ENCODE results near the gene LGR5. TPM values are rescaled to one million over a fixed set of nuclear protein-coding genes. Genes with fewer than 3 reads are reported as not detected.

LGR5 gene
- total and polyA plus RNA-seq, 2 of the 13 experiments (the other 11 are each of a cell fraction or from before 2014, with no cell fraction given) = 37.0 to 121 TPM

GRCh38 chr12:71536939-71537622, 97.5 kb downstream of the LGR5 start (continued):
- TF ChIP-seq NFE2 (CRISPR knock-in tag; IDR thresholded peaks at IDR 0.05) (no peak), RFXANK (CRISPR knock-in tag; IDR thresholded peaks at IDR 0.05) (no peak), YEATS2 (CRISPR knock-in tag; IDR thresholded peaks at IDR 0.05; ENCODE audit: borderline replicate concordance) (no peak), TGIF2 (CRISPR knock-in tag; IDR thresholded peaks at IDR 0.05) (peak; percentile 85; the same call in 1 of the 2 replicates), AFF4 (CRISPR knock-in tag; IDR thresholded peaks at IDR 0.05) (no peak), U2AF1 (optimal IDR thresholded peaks at IDR 0.05; ENCODE audit: low read depth, low read length) (peak; percentile 59), DNMT3B (CRISPR knock-in tag; conservative IDR thresholded peaks at IDR 0.05) (peak; percentile 45; the same call in 1 of the 2 replicates), E2F2 (CRISPR knock-in tag; IDR thresholded peaks at IDR 0.05; ENCODE audit: borderline replicate concordance) (no peak), ZNF749 (CRISPR knock-in tag; IDR thresholded peaks at IDR 0.05; ENCODE audit: borderline replicate concordance) (peak; percentile 29; the same call in 1 of the 2 replicates), ZNF101 (CRISPR knock-in tag; IDR thresholded peaks at IDR 0.05; ENCODE audit: borderline replicate concordance, low read depth) (no peak), PITX1 (CRISPR knock-in tag; IDR thresholded peaks at IDR 0.05) (peak; percentile 81), ZNF256 (CRISPR knock-in tag; conservative IDR thresholded peaks at IDR 0.05) (no peak), MAFF (IDR thresholded peaks at IDR 0.05; ENCODE audit: low read depth, low read length) (no peak), ARID3A (IDR thresholded peaks at IDR 0.05; ENCODE audit: low read depth, low read length) (peak; percentile 69), POLR2G (IDR thresholded peaks at IDR 0.05; ENCODE audit: low read depth, low read length) (no peak), ZNF234 (CRISPR knock-in tag; conservative IDR thresholded peaks at IDR 0.05) (no peak), THAP11 (CRISPR knock-in tag; IDR thresholded peaks at IDR 0.05) (peak; percentile 48)
- TF ChIP-seq, protein P1, sequence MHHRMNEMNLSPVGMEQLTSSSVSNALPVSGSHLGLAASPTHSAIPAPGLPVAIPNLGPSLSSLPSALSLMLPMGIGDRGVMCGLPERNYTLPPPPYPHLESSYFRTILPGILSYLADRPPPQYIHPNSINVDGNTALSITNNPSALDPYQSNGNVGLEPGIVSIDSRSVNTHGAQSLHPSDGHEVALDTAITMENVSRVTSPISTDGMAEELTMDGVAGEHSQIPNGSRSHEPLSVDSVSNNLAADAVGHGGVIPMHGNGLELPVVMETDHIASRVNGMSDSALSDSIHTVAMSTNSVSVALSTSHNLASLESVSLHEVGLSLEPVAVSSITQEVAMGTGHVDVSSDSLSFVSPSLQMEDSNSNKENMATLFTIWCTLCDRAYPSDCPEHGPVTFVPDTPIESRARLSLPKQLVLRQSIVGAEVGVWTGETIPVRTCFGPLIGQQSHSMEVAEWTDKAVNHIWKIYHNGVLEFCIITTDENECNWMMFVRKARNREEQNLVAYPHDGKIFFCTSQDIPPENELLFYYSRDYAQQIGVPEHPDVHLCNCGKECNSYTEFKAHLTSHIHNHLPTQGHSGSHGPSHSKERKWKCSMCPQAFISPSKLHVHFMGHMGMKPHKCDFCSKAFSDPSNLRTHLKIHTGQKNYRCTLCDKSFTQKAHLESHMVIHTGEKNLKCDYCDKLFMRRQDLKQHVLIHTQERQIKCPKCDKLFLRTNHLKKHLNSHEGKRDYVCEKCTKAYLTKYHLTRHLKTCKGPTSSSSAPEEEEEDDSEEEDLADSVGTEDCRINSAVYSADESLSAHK (CRISPR knock-in tag; IDR thresholded peaks at IDR 0.05; ENCODE audit: borderline replicate concordance) = no peak
- TF ChIP-seq, protein P2, sequence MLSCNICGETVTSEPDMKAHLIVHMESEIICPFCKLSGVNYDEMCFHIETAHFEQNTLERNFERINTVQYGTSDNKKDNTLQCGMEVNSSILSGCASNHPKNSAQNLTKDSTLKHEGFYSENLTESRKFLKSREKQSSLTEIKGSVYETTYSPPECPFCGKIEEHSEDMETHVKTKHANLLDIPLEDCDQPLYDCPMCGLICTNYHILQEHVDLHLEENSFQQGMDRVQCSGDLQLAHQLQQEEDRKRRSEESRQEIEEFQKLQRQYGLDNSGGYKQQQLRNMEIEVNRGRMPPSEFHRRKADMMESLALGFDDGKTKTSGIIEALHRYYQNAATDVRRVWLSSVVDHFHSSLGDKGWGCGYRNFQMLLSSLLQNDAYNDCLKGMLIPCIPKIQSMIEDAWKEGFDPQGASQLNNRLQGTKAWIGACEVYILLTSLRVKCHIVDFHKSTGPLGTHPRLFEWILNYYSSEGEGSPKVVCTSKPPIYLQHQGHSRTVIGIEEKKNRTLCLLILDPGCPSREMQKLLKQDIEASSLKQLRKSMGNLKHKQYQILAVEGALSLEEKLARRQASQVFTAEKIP (CRISPR knock-in tag; IDR thresholded peaks at IDR 0.05; ENCODE audit: borderline replicate concordance) = no peak
